ENCODE results near the gene HMOX2. TPM values are rescaled to one million over a fixed set of nuclear protein-coding genes. Genes with fewer than 3 reads are reported as not detected.

The HMOX2 gene
- total and polyA plus RNA-seq, 2 of the 13 experiments (the other 11 are each of a cell fraction or from before 2014, with no cell fraction given), result 60.3 to 70.4 TPM

Small RNAs within 50 kb of the gene (small RNA-seq; reads per million reads assigned to genes)
- 0 reads per million in 3 experiments for gene AC012676.2 (ENCODE audit: insufficient read depth in 2 of 3, insufficient read length in 3 of 3, low read depth in 2 of 3, low replicate concordance in 1 of 3)

Other genes with a start within 250 kb of the HMOX2 start
- not detected in 2 replicates for gene SRL, start 234.3 kb upstream of the HMOX2 start, total RNA-seq (2016; rRNA removed; fragmentation: Illumina TruSeq; extraction: Trizol)
- 0.04 and 0.05 TPM in 2 replicates for gene SRL, start 234.3 kb upstream of the HMOX2 start, polyA plus RNA-seq (2011; rRNA removed)
- gene TFAP4, start 203.4 kb upstream of the HMOX2 start, total RNA-seq (2016; rRNA removed; fragmentation: Illumina TruSeq; extraction: Trizol), result 10.4 and 12.2 TPM in 2 replicates
- gene TFAP4, start 203.4 kb upstream of the HMOX2 start, polyA plus RNA-seq (2011; rRNA removed), result 13.0 and 15.6 TPM in 2 replicates
- 0.24 and 0.29 TPM in 2 replicates for gene GLIS2, start 160.3 kb upstream of the HMOX2 start, total RNA-seq (2016; rRNA removed; fragmentation: Illumina TruSeq; extraction: Trizol)
- gene GLIS2, start 160.3 kb upstream of the HMOX2 start, polyA plus RNA-seq (2011; rRNA removed), result 0.28 and 0.39 TPM in 2 replicates
- 39.5 and 51.8 TPM in 2 replicates for gene PAM16, start 125.1 kb upstream of the HMOX2 start, total RNA-seq (2016; rRNA removed; fragmentation: Illumina TruSeq; extraction: Trizol)
- gene PAM16, start 125.1 kb upstream of the HMOX2 start, polyA plus RNA-seq (2011; rRNA removed), result 51.5 and 64.5 TPM in 2 replicates
- 6.9 and 18.2 TPM in 2 replicates for gene VASN, start 104.5 kb upstream of the HMOX2 start, total RNA-seq (2016; rRNA removed; fragmentation: Illumina TruSeq; extraction: Trizol)
- 8.4 and 15.5 TPM in 2 replicates for gene VASN, start 104.5 kb upstream of the HMOX2 start, polyA plus RNA-seq (2011; rRNA removed)
- 5.9 and 9.9 TPM in 2 replicates for gene CORO7, start 59.8 kb upstream of the HMOX2 start, total RNA-seq (2016; rRNA removed; fragmentation: Illumina TruSeq; extraction: Trizol)
- 14.3 and 17.1 TPM in 2 replicates for gene CORO7, start 59.8 kb upstream of the HMOX2 start, polyA plus RNA-seq (2011; rRNA removed)
- gene DNAJA3, start 50.5 kb upstream of the HMOX2 start, total RNA-seq (2016; rRNA removed; fragmentation: Illumina TruSeq; extraction: Trizol), result 75.3 and 77.0 TPM in 2 replicates
- gene DNAJA3, start 50.5 kb upstream of the HMOX2 start, polyA plus RNA-seq (2011; rRNA removed), result 79.9 and 83.3 TPM in 2 replicates
- gene NMRAL1, start 1.8 kb upstream of the HMOX2 start, total RNA-seq (2016; rRNA removed; fragmentation: Illumina TruSeq; extraction: Trizol), result 33.1 and 36.7 TPM in 2 replicates
- 30.8 and 34.0 TPM in 2 replicates for gene NMRAL1, start 1.8 kb upstream of the HMOX2 start, polyA plus RNA-seq (2011; rRNA removed)
- gene CDIP1, start 62.4 kb downstream of the HMOX2 start, total RNA-seq (2016; rRNA removed; fragmentation: Illumina TruSeq; extraction: Trizol), result 56.7 and 62.2 TPM in 2 replicates
- 31.2 and 39.1 TPM in 2 replicates for gene CDIP1, start 62.4 kb downstream of the HMOX2 start, polyA plus RNA-seq (2011; rRNA removed)
- not detected in 2 replicates for gene C16orf96, start 79.9 kb downstream of the HMOX2 start, total RNA-seq (2016; rRNA removed; fragmentation: Illumina TruSeq; extraction: Trizol)
- gene C16orf96, start 79.9 kb downstream of the HMOX2 start, polyA plus RNA-seq (2011; rRNA removed), result 0.03 TPM in 2 replicates
- gene UBALD1, start 138.5 kb downstream of the HMOX2 start, total RNA-seq (2016; rRNA removed; fragmentation: Illumina TruSeq; extraction: Trizol), result 3.3 and 6.8 TPM in 2 replicates
- gene UBALD1, start 138.5 kb downstream of the HMOX2 start, polyA plus RNA-seq (2011; rRNA removed), result 12.3 and 16.6 TPM in 2 replicates
- 11.9 and 14.8 TPM in 2 replicates for gene MGRN1, start 148.4 kb downstream of the HMOX2 start, total RNA-seq (2016; rRNA removed; fragmentation: Illumina TruSeq; extraction: Trizol)
- 11.6 and 12.6 TPM in 2 replicates for gene MGRN1, start 148.4 kb downstream of the HMOX2 start, polyA plus RNA-seq (2011; rRNA removed)
- gene NUDT16L1, start 217.2 kb downstream of the HMOX2 start, total RNA-seq (2016; rRNA removed; fragmentation: Illumina TruSeq; extraction: Trizol), result 40.5 and 41.0 TPM in 2 replicates
- gene NUDT16L1, start 217.2 kb downstream of the HMOX2 start, polyA plus RNA-seq (2011; rRNA removed), result 28.0 and 28.9 TPM in 2 replicates